ENCODE results near the gene NT5M.
"Not testable (repeated sequence)": the region's sequence is repeated elsewhere in the genome, so short reads cannot be mapped to it uniquely, and the experiment has no call there.

The NT5M gene

DNA sequence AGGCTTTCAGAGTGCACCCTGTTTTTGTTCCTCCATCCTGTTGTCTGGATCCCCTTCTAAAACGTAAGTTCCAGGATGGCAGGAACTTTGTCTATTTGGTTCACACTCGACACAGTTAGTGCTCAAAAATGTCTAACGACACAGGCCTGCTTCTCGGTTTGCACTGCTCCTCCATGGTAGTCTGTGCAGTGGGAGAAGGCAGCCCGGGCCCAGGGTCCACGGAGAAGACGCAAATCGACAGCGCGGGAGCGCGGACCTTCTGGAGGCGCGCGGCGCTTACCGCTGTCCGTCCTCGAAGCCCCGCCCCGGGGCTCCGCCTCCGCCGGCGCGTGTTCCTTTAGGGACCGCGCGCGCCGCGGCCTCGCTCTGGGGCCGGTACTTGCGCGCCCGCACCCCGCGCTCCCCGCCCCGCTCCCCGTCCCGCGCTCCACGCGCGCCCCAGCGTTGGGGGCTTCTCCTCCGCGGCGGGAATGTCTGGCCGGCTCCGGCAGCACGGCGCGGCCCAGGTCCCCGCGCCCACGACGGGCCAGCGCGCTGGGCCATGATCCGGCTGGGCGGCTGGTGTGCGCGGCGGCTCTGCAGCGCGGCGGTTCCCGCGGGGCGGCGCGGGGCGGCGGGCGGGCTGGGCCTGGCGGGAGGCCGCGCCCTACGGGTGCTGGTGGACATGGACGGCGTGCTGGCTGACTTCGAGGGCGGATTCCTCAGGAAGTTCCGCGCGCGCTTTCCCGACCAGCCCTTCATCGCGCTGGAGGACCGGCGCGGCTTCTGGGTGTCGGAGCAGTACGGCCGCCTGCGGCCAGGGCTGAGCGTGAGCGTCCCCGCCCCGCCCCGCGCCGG, at the start of gene NT5M:
TSS of gene NT5M (plus strand) at position 364 of the 837 bp plus-strand sequence. CDS start at position 542, 178 bp downstream.
- peak within 1 kb of the TSS; percentile 64 for H3K4me3 ChIP-seq (ENCODE audit: low read depth, low read length)
- DNase-seq (ENCODE audit: low read depth) = no peak
- TF ChIP-seq, protein P1, sequence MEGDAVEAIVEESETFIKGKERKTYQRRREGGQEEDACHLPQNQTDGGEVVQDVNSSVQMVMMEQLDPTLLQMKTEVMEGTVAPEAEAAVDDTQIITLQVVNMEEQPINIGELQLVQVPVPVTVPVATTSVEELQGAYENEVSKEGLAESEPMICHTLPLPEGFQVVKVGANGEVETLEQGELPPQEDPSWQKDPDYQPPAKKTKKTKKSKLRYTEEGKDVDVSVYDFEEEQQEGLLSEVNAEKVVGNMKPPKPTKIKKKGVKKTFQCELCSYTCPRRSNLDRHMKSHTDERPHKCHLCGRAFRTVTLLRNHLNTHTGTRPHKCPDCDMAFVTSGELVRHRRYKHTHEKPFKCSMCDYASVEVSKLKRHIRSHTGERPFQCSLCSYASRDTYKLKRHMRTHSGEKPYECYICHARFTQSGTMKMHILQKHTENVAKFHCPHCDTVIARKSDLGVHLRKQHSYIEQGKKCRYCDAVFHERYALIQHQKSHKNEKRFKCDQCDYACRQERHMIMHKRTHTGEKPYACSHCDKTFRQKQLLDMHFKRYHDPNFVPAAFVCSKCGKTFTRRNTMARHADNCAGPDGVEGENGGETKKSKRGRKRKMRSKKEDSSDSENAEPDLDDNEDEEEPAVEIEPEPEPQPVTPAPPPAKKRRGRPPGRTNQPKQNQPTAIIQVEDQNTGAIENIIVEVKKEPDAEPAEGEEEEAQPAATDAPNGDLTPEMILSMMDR (IDR thresholded peaks at IDR 0.05; ENCODE audit: low read depth, low read length, missing control alignments) = no peak

DNA sequence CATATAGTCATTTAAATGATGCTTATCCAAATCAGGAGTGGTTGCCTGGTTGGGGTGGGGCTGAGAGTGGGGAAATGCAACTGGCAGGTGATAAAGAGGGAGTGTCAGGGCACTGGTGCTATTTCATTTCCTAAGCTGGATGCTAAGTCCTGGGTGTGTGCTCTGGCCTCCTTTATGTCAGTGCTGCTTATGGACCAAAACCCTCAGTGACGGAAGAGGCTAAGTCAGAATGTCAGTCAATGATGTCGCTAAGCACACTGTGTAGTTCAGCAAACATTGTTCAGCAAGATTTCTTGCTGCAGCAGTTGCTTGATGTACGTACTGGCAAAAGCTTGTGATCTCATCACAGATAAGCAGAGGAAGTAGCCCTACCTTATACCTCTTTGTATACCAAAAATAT, 49.8 kb upstream of the NT5M start:
- TF ChIP-seq, protein P1 (IDR thresholded peaks at IDR 0.05; ENCODE audit: low read depth, low read length, missing control alignments) = no peak
- H3K4me3 ChIP-seq (ENCODE audit: low read depth, low read length) = no peak overlapping the region
- DNase-seq (ENCODE audit: low read depth) = no peak

- TF ChIP-seq, protein P1 (IDR thresholded peaks at IDR 0.05; ENCODE audit: low read depth, low read length, missing control alignments) = no peak
- no peak for DNase-seq (ENCODE audit: low read depth)
Observed at GRCh38 chr17:17254036-17254435, 49.1 kb upstream of the NT5M start.

DNA sequence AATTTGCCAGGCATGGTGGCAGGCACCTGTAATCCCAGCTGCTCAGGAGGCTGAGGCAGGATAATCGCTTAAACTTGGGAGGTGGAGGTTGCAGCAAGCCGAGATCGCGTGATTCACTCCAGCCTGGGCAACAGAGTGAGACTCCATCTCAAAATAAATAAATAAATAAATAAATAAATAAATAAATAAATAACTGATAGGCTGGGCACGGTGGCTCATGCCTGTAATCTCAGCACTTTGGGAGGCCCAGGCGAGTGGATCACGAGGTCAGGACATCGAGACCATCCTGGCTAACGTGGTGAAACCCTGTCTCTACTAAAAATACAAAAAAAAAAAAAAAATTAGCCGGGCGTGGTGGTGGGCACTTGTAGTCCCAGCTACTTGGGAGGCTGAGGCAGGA, 47.5 kb upstream of the NT5M start:
- not testable (repeated sequence) for DNase-seq (ENCODE audit: low read depth); H3K4me3 ChIP-seq (ENCODE audit: low read depth, low read length)

More at GRCh38 chr17:17254036-17254435, 49.1 kb upstream of the NT5M start:
- H3K4me3 ChIP-seq (ENCODE audit: low read depth, low read length) = no peak overlapping the region

- no peak overlapping the region for H3K4me3 ChIP-seq (ENCODE audit: low read depth, low read length)
- no peak for DNase-seq (ENCODE audit: low read depth)
- TF ChIP-seq, protein P1 (IDR thresholded peaks at IDR 0.05; ENCODE audit: low read depth, low read length, missing control alignments) = no peak
Observed at GRCh38 chr17:17256316-17256715, 46.9 kb upstream of the NT5M start.

DNA sequence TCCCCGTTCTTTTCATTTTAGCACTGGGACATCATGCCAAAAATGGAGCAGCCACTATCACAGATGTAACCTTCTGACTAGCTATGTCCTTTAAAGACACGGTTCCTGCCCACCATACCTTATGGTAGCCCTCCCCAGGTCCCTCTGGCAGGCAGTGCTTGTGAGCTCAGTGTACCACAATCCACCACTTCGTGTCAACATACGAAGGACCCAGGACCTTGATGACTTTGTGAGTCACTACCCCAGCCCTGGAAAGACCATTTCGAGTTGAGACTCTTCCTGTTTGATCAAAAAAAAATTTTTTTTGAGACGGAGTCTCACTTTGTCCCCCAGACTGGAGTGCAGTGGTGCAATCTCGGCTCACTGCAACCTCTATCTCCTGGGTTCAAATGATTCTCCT, 45.2 kb upstream of the NT5M start:
- TF ChIP-seq, protein P1 (IDR thresholded peaks at IDR 0.05; ENCODE audit: low read depth, low read length, missing control alignments) = no peak
- DNase-seq (ENCODE audit: low read depth) = no peak
- H3K4me3 ChIP-seq (ENCODE audit: low read depth, low read length) = no peak overlapping the region

DNA sequence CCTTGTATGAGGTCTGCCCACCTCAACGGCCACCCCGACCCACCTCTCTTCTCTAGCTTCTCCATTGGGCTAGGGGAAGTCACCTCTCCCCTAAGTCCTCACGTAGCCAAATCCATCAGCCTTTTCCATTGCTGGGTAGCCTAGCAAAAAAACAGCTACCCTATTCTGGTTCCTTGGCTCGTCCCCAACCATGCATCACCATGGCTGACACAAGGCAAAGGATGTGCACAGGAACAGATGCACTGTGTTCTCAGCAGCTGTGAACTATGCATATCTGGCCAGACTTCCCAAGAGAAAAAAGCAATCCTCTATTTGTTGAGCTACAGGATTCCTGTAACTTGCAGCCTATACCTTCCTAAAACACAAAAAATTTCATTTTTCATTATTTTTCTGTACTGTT, 44.2 kb upstream of the NT5M start:
- no peak for DNase-seq (ENCODE audit: low read depth)
- no peak overlapping the region for H3K4me3 ChIP-seq (ENCODE audit: low read depth, low read length)
- TF ChIP-seq, protein P1 (IDR thresholded peaks at IDR 0.05; ENCODE audit: low read depth, low read length, missing control alignments) = no peak
